Immature natural killer cell (primary cell): ENCODE measurements around the gene EPHX1. TPM values are rescaled to one million over a fixed set of nuclear protein-coding genes. Genes with fewer than 3 reads are reported as not detected.
"Not testable (repeated sequence)": the region's sequence is repeated elsewhere in the genome, so short reads cannot be mapped to it uniquely, and the experiment has no call there.

Experiments
- DNase-seq, 3 donors: peaks; one replicate each; pipeline ENCODE4 v3.0.0; 2022; ENCODE audit warnings: mixed read lengths in 1 of 3
- H3K27ac Mint-ChIP-seq, 6 donors: one replicate each; pipeline ENCODE4 v1.8.0; 2020; ENCODE audit warnings: mixed read lengths in 6 of 6, mild to moderate bottlenecking in 5 of 6, inconsistent platforms in 4 of 6, moderate library complexity in 3 of 6
- H3K27me3 Mint-ChIP-seq, 3 donors: one replicate each; pipeline ENCODE4 v1.8.0; 2020 to 2021; ENCODE audit warnings: low read depth in 3 of 3, mild to moderate bottlenecking in 3 of 3, mixed read lengths in 3 of 3, moderate library complexity in 3 of 3, inconsistent platforms in 1 of 3
- H3K36me3 Mint-ChIP-seq, 3 donors: one replicate each; pipeline ENCODE4 v1.8.0; 2020; ENCODE audit warnings: mixed read lengths in 3 of 3, inconsistent platforms in 2 of 3, mild to moderate bottlenecking in 2 of 3
- H3K4me1 Mint-ChIP-seq, 2 donors: one replicate each; pipeline ENCODE4 v1.8.0; 2020; ENCODE audit warnings: inconsistent platforms in 2 of 2, mild to moderate bottlenecking in 2 of 2, mixed read lengths in 2 of 2, moderate library complexity in 1 of 2
- H3K4me3 Mint-ChIP-seq, 5 donors: one replicate each; pipeline ENCODE4 v1.8.0; 2020; ENCODE audit warnings: mild to moderate bottlenecking in 5 of 5, mixed read lengths in 5 of 5, inconsistent platforms in 3 of 5, moderate library complexity in 3 of 5
- H3K9me3 Mint-ChIP-seq, 6 donors: one replicate each; pipeline ENCODE4 v1.8.0; 2020; ENCODE audit warnings: mild to moderate bottlenecking in 6 of 6, mixed read lengths in 6 of 6, inconsistent platforms in 4 of 6, moderate library complexity in 3 of 6
- polyA plus RNA-seq, 3 donors: library from polyadenylated mRNA; unstranded; fragments of 300-500 nt; fragmentation: Illumina TruSeq; gene quantifications; one replicate each; pipeline ENCODE4 v1.2.3, GENCODE V29; 2021

Gene EPHX1
- polyA plus RNA-seq, 3 donors from 2014 or later: 0.86 to 2.4 (median 1.5) TPM

- H3K4me1 Mint-ChIP-seq, H3K4me3 Mint-ChIP-seq, H3K9me3 Mint-ChIP-seq, DNase-seq, H3K27ac Mint-ChIP-seq, H3K27me3 Mint-ChIP-seq: not testable (repeated sequence)
- peaks cover 16 to 25% (median 21%) of the 10 kb centered on the region in 3 donors for H3K36me3 Mint-ChIP-seq
These were observed 13.8 kb upstream of the EPHX1 start for GRCh38 chr1:225796097-225796496.

- H3K27ac Mint-ChIP-seq, H3K9me3 Mint-ChIP-seq, H3K27me3 Mint-ChIP-seq, H3K4me3 Mint-ChIP-seq, H3K4me1 Mint-ChIP-seq, DNase-seq: not testable (repeated sequence)
- peaks cover 0 to 13% (median 0%) of the 10 kb centered on the region in 3 donors for H3K36me3 Mint-ChIP-seq
These were observed 8.8 kb upstream of the EPHX1 start for GRCh38 chr1:225801146-225801545.

GRCh38 chr1:225806249-225806648 is 3.7 kb upstream of the EPHX1 start:
- no peak for DNase-seq
- Mint-ChIP-seq H3K27ac (no peak overlapping the region), H3K4me3 (no peak overlapping the region), H3K36me3 (peaks cover 0 to 7% (median 0%) of the 10 kb centered on the region in 3 donors), H3K4me1 (peaks cover 15 to 20% of the 10 kb centered on the region in 2 donors), H3K27me3 (peaks cover 1 to 10% (median 6%) of the 10 kb centered on the region in 3 donors), H3K9me3 (no peaks in the 10 kb centered on the region)

- not testable (repeated sequence) for H3K27me3 Mint-ChIP-seq, DNase-seq, H3K36me3 Mint-ChIP-seq, H3K9me3 Mint-ChIP-seq, H3K4me3 Mint-ChIP-seq, H3K27ac Mint-ChIP-seq
- H3K4me1 Mint-ChIP-seq: peaks cover 15 to 20% of the 10 kb centered on the region in 2 donors
These were observed 3.2 kb upstream of the EPHX1 start for GRCh38 chr1:225806736-225807135.

- Mint-ChIP-seq H3K4me3 (peak overlapping the region in 1 of 5 donors; percentile 37), H3K27ac (no peak overlapping the region), H3K27me3 (peaks cover 1 to 10% (median 6%) of the 10 kb centered on the region in 3 donors), H3K9me3 (no peaks in the 10 kb centered on the region), H3K4me1 (peaks cover 15 to 20% of the 10 kb centered on the region in 2 donors), H3K36me3 (peaks cover 0 to 7% (median 0%) of the 10 kb centered on the region in 3 donors)
- no peak for DNase-seq
These were observed 1.8 kb upstream of the EPHX1 start for GRCh38 chr1:225808136-225808535.

- H3K36me3 Mint-ChIP-seq, H3K9me3 Mint-ChIP-seq, H3K27me3 Mint-ChIP-seq: not testable (repeated sequence)
- H3K4me3 Mint-ChIP-seq: peak overlapping the region; percentile 82 to 89 (median 84)
- peak; percentile 5 to 10 (median 9) for DNase-seq
- peaks cover 15 to 20% of the 10 kb centered on the region in 2 donors for H3K4me1 Mint-ChIP-seq
- peak overlapping the region in 4 of 6 donors; percentile 17 to 71 (median 58) for H3K27ac Mint-ChIP-seq
These were observed 935 bp downstream of the EPHX1 start for GRCh38 chr1:225810579-225811538.

GRCh38 chr1:225811622-225812487 is 1.9 kb downstream of the EPHX1 start:
- peak overlapping the region in 2 of 5 donors; percentile 4 to 84 for H3K4me3 Mint-ChIP-seq
- H3K9me3 Mint-ChIP-seq: no peaks in the 10 kb centered on the region
- H3K27me3 Mint-ChIP-seq: peaks cover 1 to 10% (median 6%) of the 10 kb centered on the region in 3 donors
- DNase-seq: no peak
- H3K36me3 Mint-ChIP-seq: peaks cover 0 to 3% (median 0%) of the 10 kb centered on the region in 3 donors
- no peak overlapping the region for H3K27ac Mint-ChIP-seq
- H3K4me1 Mint-ChIP-seq: peaks cover 15 to 20% of the 10 kb centered on the region in 2 donors

- Mint-ChIP-seq H3K27me3 (peaks cover 1 to 10% (median 6%) of the 10 kb centered on the region in 3 donors), H3K27ac (no peak overlapping the region), H3K36me3 (no peaks in the 10 kb centered on the region), H3K4me3 (no peak overlapping the region), H3K9me3 (no peaks in the 10 kb centered on the region), H3K4me1 (peaks cover 15 to 20% of the 10 kb centered on the region in 2 donors)
- DNase-seq: no peak
These were observed 2.7 kb downstream of the EPHX1 start for GRCh38 chr1:225812488-225813213.

GRCh38 chr1:225813214-225813964 is 3.5 kb downstream of the EPHX1 start:
- Mint-ChIP-seq H3K9me3 (no peaks in the 10 kb centered on the region), H3K4me3 (no peak overlapping the region), H3K27ac (no peak overlapping the region), H3K27me3 (peaks cover 1 to 6% (median 6%) of the 10 kb centered on the region in 3 donors), H3K4me1 (peaks cover 13 to 20% of the 10 kb centered on the region in 2 donors), H3K36me3 (no peaks in the 10 kb centered on the region)
- DNase-seq: no peak

- Mint-ChIP-seq H3K9me3 (no peaks in the 10 kb centered on the region), H3K4me1 (peaks cover 13% of the 10 kb centered on the region in 2 donors), H3K27me3 (peaks cover 1 to 4% (median 2%) of the 10 kb centered on the region in 3 donors), H3K36me3 (peaks cover 0 to under 1% (median 0%) of the 10 kb centered on the region in 3 donors), H3K4me3 (no peak overlapping the region), H3K27ac (no peak overlapping the region)
- DNase-seq: no peak
These were observed 4.5 kb downstream of the EPHX1 start for GRCh38 chr1:225814381-225814780.

GRCh38 chr1:225815090-225815489 is 5.2 kb downstream of the EPHX1 start:
- H3K27ac Mint-ChIP-seq, H3K4me1 Mint-ChIP-seq, H3K4me3 Mint-ChIP-seq, H3K27me3 Mint-ChIP-seq, H3K9me3 Mint-ChIP-seq, DNase-seq, H3K36me3 Mint-ChIP-seq: not testable (repeated sequence)

- H3K36me3 Mint-ChIP-seq: peaks cover 0 to 3% (median 0%) of the 10 kb centered on the region in 3 donors
- H3K27me3 Mint-ChIP-seq: peaks cover 0 to 2% (median 1%) of the 10 kb centered on the region in 3 donors
- H3K27ac Mint-ChIP-seq: no peak overlapping the region
- H3K4me1 Mint-ChIP-seq: peaks cover 3 to 5% of the 10 kb centered on the region in 2 donors
- H3K9me3 Mint-ChIP-seq: no peaks in the 10 kb centered on the region
- no peak for DNase-seq
- no peak overlapping the region for H3K4me3 Mint-ChIP-seq
These were observed 5.7 kb downstream of the EPHX1 start for GRCh38 chr1:225815526-225816178.
